ENCODE measurements around the gene ROBO1. TPM values are rescaled to one million over a fixed set of nuclear protein-coding genes. Genes with fewer than 3 reads are reported as not detected.
A peak's percentile ranks its signal among the peaks of the same experiment; 100 is the strongest.

The ROBO1 gene
- total RNA-seq, 1 donor from 2014 or later, result 3.1 TPM

DNA sequence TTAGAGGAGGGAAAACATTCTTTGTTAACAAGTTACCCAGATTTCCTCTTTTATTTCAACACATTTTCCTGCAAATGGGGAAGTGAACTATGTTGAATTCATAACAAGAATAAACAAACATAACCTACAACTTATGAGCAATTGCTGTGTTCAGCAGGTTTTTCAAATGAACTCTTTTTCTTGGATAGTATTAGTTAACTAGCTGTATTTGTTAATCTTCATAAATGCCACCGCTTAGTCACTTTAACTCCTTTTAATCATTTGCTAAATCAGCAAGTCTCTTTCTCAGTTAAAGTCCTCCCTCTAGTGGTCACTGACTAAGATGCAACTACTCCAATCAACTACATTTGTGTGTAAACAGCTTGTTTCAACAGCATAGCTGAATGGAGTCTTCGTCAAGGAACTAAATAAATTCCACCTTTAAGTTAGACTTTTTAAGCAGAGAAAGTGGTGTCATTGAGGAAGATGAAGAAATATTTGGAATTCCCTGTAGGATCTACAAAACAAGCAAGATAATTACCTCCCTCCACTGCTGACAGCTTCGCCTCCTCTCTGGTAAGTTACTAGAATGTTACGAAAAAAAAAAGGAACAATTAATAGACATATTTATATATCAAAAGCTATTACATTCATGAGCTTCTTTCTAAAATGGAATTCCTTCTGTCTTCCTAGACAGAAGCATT, 1122.0 kb downstream of the ROBO1 start:
- Mint-ChIP-seq H3K27me3 (no peaks in the 10 kb centered on the region), H3K36me3 (ENCODE audit: low read depth) (no peaks in the 10 kb centered on the region), H3K4me3 (no peak overlapping the region), H3K4me1 (no peaks in the 10 kb centered on the region), H3K27ac (no peak overlapping the region), H3K9me3 (no peaks in the 10 kb centered on the region)
- DNase-seq, result no peak
- TF ChIP-seq CTCF (IDR thresholded peaks at IDR 0.05), result peak; percentile 53
- intact Hi-C loops (cut with micrococcal nuclease), result no loop called here
- no peak for ATAC-seq (ENCODE audit: low read depth)
- ChIA-PET POLR2A (no interaction called here), CTCF (interaction anchor here (0.7 to 1.2 kb wide), 4 partner anchors 10 to 20 kb away, joined by 3 to 4 read pairs (median 3); no protein-coding TSS in a partner anchor)

GRCh38 chr3:78644847-78645246, 1123.0 kb downstream of the ROBO1 start:
- ChIA-PET POLR2A (no interaction called here), CTCF (no interaction called here)
- H3K36me3 Mint-ChIP-seq (ENCODE audit: low read depth), result no peaks in the 10 kb centered on the region
- no peaks in the 10 kb centered on the region for H3K27me3 Mint-ChIP-seq
- DNase-seq (no peak), ATAC-seq (ENCODE audit: low read depth) (no peak)
- no peaks in the 10 kb centered on the region for H3K4me1 Mint-ChIP-seq
- intact Hi-C loops (cut with micrococcal nuclease), result no loop called here
- TF ChIP-seq CTCF (IDR thresholded peaks at IDR 0.05), result no peak
- no peaks in the 10 kb centered on the region for H3K9me3 Mint-ChIP-seq
- no peak overlapping the region for H3K4me3 Mint-ChIP-seq
- H3K27ac Mint-ChIP-seq, result no peak overlapping the region

GRCh38 chr3:78642226-78643035, 1125.4 kb downstream of the ROBO1 start:
- intact Hi-C loops (cut with micrococcal nuclease), result no loop called here
- H3K27ac Mint-ChIP-seq, result no peak overlapping the region
- no peak overlapping the region for H3K4me3 Mint-ChIP-seq
- TF ChIP-seq CTCF (IDR thresholded peaks at IDR 0.05), result no peak
- no peaks in the 10 kb centered on the region for H3K9me3 Mint-ChIP-seq
- H3K4me1 Mint-ChIP-seq, result no peaks in the 10 kb centered on the region
- H3K36me3 Mint-ChIP-seq (ENCODE audit: low read depth), result no peaks in the 10 kb centered on the region
- POLR2A ChIA-PET, result no interaction called here
- ATAC-seq (ENCODE audit: low read depth) (no peak), DNase-seq (no peak)
- no peaks in the 10 kb centered on the region for H3K27me3 Mint-ChIP-seq
- CTCF ChIA-PET, result interaction anchor here (1.2 kb wide), 1 partner anchor 49 kb away, joined by 3 read pairs; no protein-coding TSS in a partner anchor

GRCh38 chr3:78641703-78642102, 1126.1 kb downstream of the ROBO1 start:
- Mint-ChIP-seq H3K4me3 (no peak overlapping the region), H3K36me3 (ENCODE audit: low read depth) (no peaks in the 10 kb centered on the region), H3K27me3 (no peaks in the 10 kb centered on the region), H3K9me3 (no peaks in the 10 kb centered on the region), H3K27ac (no peak overlapping the region), H3K4me1 (no peaks in the 10 kb centered on the region)
- intact Hi-C loops (cut with micrococcal nuclease), result no loop called here
- no peak for TF ChIP-seq CTCF (IDR thresholded peaks at IDR 0.05)
- no peak for ATAC-seq (ENCODE audit: low read depth)
- ChIA-PET POLR2A (no interaction called here), CTCF (no interaction called here)
- no peak for DNase-seq

DNA sequence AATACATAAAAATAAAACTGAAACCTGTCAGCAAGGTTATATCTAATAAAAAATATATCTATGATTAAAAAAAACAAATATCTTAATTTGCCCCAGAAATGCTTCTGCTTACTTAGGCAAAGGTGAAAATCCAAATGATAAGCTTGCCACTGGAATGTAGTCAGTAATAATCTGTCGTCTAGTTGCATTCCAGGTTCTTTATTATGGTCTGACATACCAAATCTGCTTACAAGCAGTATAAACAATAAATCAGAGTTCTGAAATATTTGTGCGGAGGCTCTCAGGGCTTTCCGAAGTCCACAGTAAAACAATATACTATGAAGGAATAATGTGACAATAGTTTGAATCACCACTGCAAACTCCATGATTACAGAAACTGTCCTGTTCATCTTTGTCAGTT, 1133.5 kb downstream of the ROBO1 start:
- Mint-ChIP-seq H3K4me3 (no peak overlapping the region), H3K4me1 (no peaks in the 10 kb centered on the region), H3K9me3 (no peaks in the 10 kb centered on the region), H3K36me3 (ENCODE audit: low read depth) (no peaks in the 10 kb centered on the region), H3K27me3 (no peaks in the 10 kb centered on the region), H3K27ac (no peak overlapping the region)
- ChIA-PET CTCF (no interaction called here), POLR2A (no interaction called here)
- intact Hi-C loops (cut with micrococcal nuclease), result no loop called here
- TF ChIP-seq CTCF (IDR thresholded peaks at IDR 0.05), result no peak
- no peak for DNase-seq
- no peak for ATAC-seq (ENCODE audit: low read depth)

All from activated B cell treated with CpG ODN at 0.5 μM for 24 hours (primary cell).